ENCODE data around the gene AK4. TPM values are rescaled to one million over a fixed set of nuclear protein-coding genes. Genes with fewer than 3 reads are reported as not detected.

Gene AK4
- total and polyA plus RNA-seq, 2 experiments from 2014 or later = 61.5 to 76.1 TPM

- Histone ChIP-seq H3K4me3 (no peak overlapping the region), H3K4me1 (ENCODE audit: insufficient read depth) (no peaks in the 10 kb centered on the region), H3K9me2 (replicated peaks; ENCODE audit: insufficient read depth) (no peaks in the 10 kb centered on the region), H3K9me3 (ENCODE audit: low read depth) (no peaks in the 10 kb centered on the region), H4K20me1 (ENCODE audit: insufficient read depth, poor library complexity, severe bottlenecking) (no peaks in the 10 kb centered on the region), H3K4me2 (no peak overlapping the region), H3K79me2 (peaks cover 8% of the 10 kb centered on the region), H3K27ac (no peak overlapping the region), H3K27me3 (no peaks in the 10 kb centered on the region), H3K36me3 (replicated peaks; ENCODE audit: insufficient read depth, low read depth) (no peaks in the 10 kb centered on the region), H2AFZ (no peak overlapping the region)
- WGBS (ENCODE audit: low lambda C conversion rate, missing lambda C conversion rate) = 94% methylated on average over 4 of the region's 4 CpGs
- TF ChIP-seq EZH2 (IDR thresholded peaks at IDR 0.05; ENCODE audit: borderline replicate concordance) = no peak
- no peak for TF ChIP-seq CTCF (IDR thresholded peaks at IDR 0.05; ENCODE audit: poor library complexity)
- no peak for TF ChIP-seq EZH2phosphoT487 (IDR thresholded peaks at IDR 0.05; ENCODE audit: low read depth, severe bottlenecking, unreplicated experiment)
- no peak for DNase-seq (ENCODE audit: low spot score)
Observed at GRCh38 chr1:65197636-65198035, 49.6 kb downstream of the AK4 start.

GRCh38 chr1:65198096-65198495, 50.1 kb downstream of the AK4 start:
- Histone ChIP-seq H3K4me3 (no peak overlapping the region), H3K27ac (no peak overlapping the region), H4K20me1 (ENCODE audit: insufficient read depth, poor library complexity, severe bottlenecking) (no peaks in the 10 kb centered on the region), H3K4me2 (no peak overlapping the region), H3K9me3 (ENCODE audit: low read depth) (no peaks in the 10 kb centered on the region), H3K79me2 (peaks cover 8% of the 10 kb centered on the region), H3K9me2 (replicated peaks; ENCODE audit: insufficient read depth) (no peaks in the 10 kb centered on the region), H3K36me3 (replicated peaks; ENCODE audit: insufficient read depth, low read depth) (no peaks in the 10 kb centered on the region), H2AFZ (no peak overlapping the region), H3K27me3 (no peaks in the 10 kb centered on the region), H3K4me1 (ENCODE audit: insufficient read depth) (no peaks in the 10 kb centered on the region)
- DNase-seq (ENCODE audit: low spot score) = no peak
- TF ChIP-seq CTCF (IDR thresholded peaks at IDR 0.05; ENCODE audit: poor library complexity) = no peak
- no peak for TF ChIP-seq EZH2phosphoT487 (IDR thresholded peaks at IDR 0.05; ENCODE audit: low read depth, severe bottlenecking, unreplicated experiment)
- TF ChIP-seq EZH2 (IDR thresholded peaks at IDR 0.05; ENCODE audit: borderline replicate concordance) = no peak
- WGBS (ENCODE audit: low lambda C conversion rate, missing lambda C conversion rate) = 67% methylated on average over 1 of the region's 1 CpG

- H3K79me2 ChIP-seq = peaks cover 4% of the 10 kb centered on the region
- TF ChIP-seq EZH2 (IDR thresholded peaks at IDR 0.05; ENCODE audit: borderline replicate concordance) (no peak), EZH2phosphoT487 (IDR thresholded peaks at IDR 0.05; ENCODE audit: low read depth, severe bottlenecking, unreplicated experiment) (no peak), CTCF (IDR thresholded peaks at IDR 0.05; ENCODE audit: poor library complexity) (no peak)
- H4K20me1 ChIP-seq (ENCODE audit: insufficient read depth, poor library complexity, severe bottlenecking) = no peaks in the 10 kb centered on the region
Observed at GRCh38 chr1:65200411-65200810, 52.4 kb downstream of the AK4 start.

GRCh38 chr1:65206836-65207235, 58.8 kb downstream of the AK4 start:
- TF ChIP-seq EZH2phosphoT487 (IDR thresholded peaks at IDR 0.05; ENCODE audit: low read depth, severe bottlenecking, unreplicated experiment) (no peak), EZH2 (IDR thresholded peaks at IDR 0.05; ENCODE audit: borderline replicate concordance) (no peak), CTCF (IDR thresholded peaks at IDR 0.05; ENCODE audit: poor library complexity) (no peak)
- no peaks in the 10 kb centered on the region for H3K9me2 ChIP-seq (replicated peaks; ENCODE audit: insufficient read depth)
- no peaks in the 10 kb centered on the region for H4K20me1 ChIP-seq (ENCODE audit: insufficient read depth, poor library complexity, severe bottlenecking)
- H3K4me3 ChIP-seq = no peak overlapping the region
- no peak overlapping the region for H3K27ac ChIP-seq
- H3K4me2 ChIP-seq = no peak overlapping the region
- no peak for DNase-seq (ENCODE audit: low spot score)
- no peaks in the 10 kb centered on the region for H3K9me3 ChIP-seq (ENCODE audit: low read depth)
- H2AFZ ChIP-seq = no peak overlapping the region
- H3K79me2 ChIP-seq = peaks cover 4% of the 10 kb centered on the region
- H3K4me1 ChIP-seq (ENCODE audit: insufficient read depth) = peaks cover 5% of the 10 kb centered on the region
- no peaks in the 10 kb centered on the region for H3K36me3 ChIP-seq (replicated peaks; ENCODE audit: insufficient read depth, low read depth)
- WGBS (ENCODE audit: low lambda C conversion rate, missing lambda C conversion rate) = 62% methylated on average over 2 of the region's 2 CpGs
- H3K27me3 ChIP-seq = no peaks in the 10 kb centered on the region

More at GRCh38 chr1:65200411-65200810, 52.4 kb downstream of the AK4 start:
- Histone ChIP-seq H3K4me2 (no peak overlapping the region), H3K4me3 (no peak overlapping the region), H2AFZ (no peak overlapping the region), H3K36me3 (replicated peaks; ENCODE audit: insufficient read depth, low read depth) (no peaks in the 10 kb centered on the region), H3K27me3 (no peaks in the 10 kb centered on the region), H3K9me3 (ENCODE audit: low read depth) (no peaks in the 10 kb centered on the region), H3K9me2 (replicated peaks; ENCODE audit: insufficient read depth) (no peaks in the 10 kb centered on the region), H3K4me1 (ENCODE audit: insufficient read depth) (no peaks in the 10 kb centered on the region), H3K27ac (no peak overlapping the region)
- DNase-seq (ENCODE audit: low spot score) = no peak
- 89% methylated on average over 2 of the region's 2 CpGs for WGBS (ENCODE audit: low lambda C conversion rate, missing lambda C conversion rate)
